SHP77 treated with DMSO at 0.1 percent for 48 hours (cell line): ENCODE results near the gene TOX2.

Experiments used
- DNase-seq: peaks from one replicate; lab custom pipeline; 2025; lab: John Stamatoyannopoulos, UW

The TOX2 gene

GRCh38 chr20:43975096-43975768, 60.6 kb downstream of the TOX2 start:
- no peak for DNase-seq

GRCh38 chr20:43976547-43976946, 61.9 kb downstream of the TOX2 start:
- DNase-seq, result no peak

- no peak for DNase-seq
Observed at GRCh38 chr20:43977252-43977651, 62.6 kb downstream of the TOX2 start.

GRCh38 chr20:43977962-43978361, 63.3 kb downstream of the TOX2 start:
- DNase-seq, result no peak

GRCh38 chr20:43979576-43980105, 65.0 kb downstream of the TOX2 start:
- DNase-seq, result no peak

GRCh38 chr20:43981540-43981939, 66.9 kb downstream of the TOX2 start:
- no peak for DNase-seq

GRCh38 chr20:43982016-43982415, 67.4 kb downstream of the TOX2 start:
- no peak for DNase-seq

- DNase-seq, result no peak
Observed at GRCh38 chr20:43982886-43983285, 68.2 kb downstream of the TOX2 start.

GRCh38 chr20:43983359-43983758, 68.7 kb downstream of the TOX2 start:
- no peak for DNase-seq

- DNase-seq, result no peak
Observed at GRCh38 chr20:43983904-43984361, 69.3 kb downstream of the TOX2 start.

- no peak for DNase-seq
Observed at GRCh38 chr20:43984587-43984986, 69.9 kb downstream of the TOX2 start.

GRCh38 chr20:43985121-43985520, 70.5 kb downstream of the TOX2 start:
- no peak for DNase-seq

GRCh38 chr20:43985608-43986316, 71.1 kb downstream of the TOX2 start:
- no peak for DNase-seq

- DNase-seq, result no peak
Observed at GRCh38 chr20:43987018-43987417, 72.4 kb downstream of the TOX2 start.

GRCh38 chr20:43987531-43987930, 72.9 kb downstream of the TOX2 start:
- no peak for DNase-seq

GRCh38 chr20:43988451-43988850, 73.8 kb downstream of the TOX2 start:
- DNase-seq, result no peak

- no peak for DNase-seq
Observed at GRCh38 chr20:43988867-43989266, 74.2 kb downstream of the TOX2 start.

GRCh38 chr20:43991261-43991660, 76.6 kb downstream of the TOX2 start:
- no peak for DNase-seq

- DNase-seq, result no peak
Observed at GRCh38 chr20:43991982-43992381, 77.3 kb downstream of the TOX2 start.

GRCh38 chr20:43992885-43993284, 78.2 kb downstream of the TOX2 start:
- no peak for DNase-seq

GRCh38 chr20:43993560-43993959, 78.9 kb downstream of the TOX2 start:
- no peak for DNase-seq

- DNase-seq, result no peak
Observed at GRCh38 chr20:43994486-43995100, 79.9 kb downstream of the TOX2 start.

- DNase-seq, result no peak
Observed at GRCh38 chr20:43995645-43996044, 81.0 kb downstream of the TOX2 start.
